ENCODE measurements around the gene MERTK.

DNA sequence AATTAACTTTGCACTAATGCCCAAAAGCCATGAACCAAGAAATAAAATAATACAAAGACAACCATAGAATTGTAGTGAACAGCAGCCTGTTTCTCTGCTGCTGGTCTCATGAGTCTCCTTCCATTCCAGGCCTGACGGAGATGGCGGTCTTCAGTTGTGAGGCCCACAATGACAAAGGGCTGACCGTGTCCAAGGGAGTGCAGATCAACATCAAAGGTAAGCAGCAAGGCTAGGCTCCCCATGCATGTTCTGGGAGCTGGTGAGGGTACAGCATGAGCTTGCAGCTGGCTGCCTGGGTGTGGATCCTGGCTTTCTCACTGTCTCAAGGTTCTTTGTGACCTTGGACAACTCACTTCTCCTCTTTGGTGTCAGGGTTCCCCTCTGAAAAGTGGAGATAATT lies 66.7 kb downstream of the MERTK start:
- TF ChIP-seq POLR2AphosphoS5 (IDR thresholded peaks at IDR 0.05; ENCODE audit: low read depth, low read length) (no peak), SIN3A (IDR thresholded peaks at IDR 0.05; ENCODE audit: borderline replicate concordance, insufficient read depth, low read length) (no peak), FOXP2 (optimal IDR thresholded peaks at IDR 0.05; ENCODE audit: borderline replicate concordance, extremely low read depth, extremely low read length, insufficient read depth) (no peak), TAF1 (IDR thresholded peaks at IDR 0.05; ENCODE audit: borderline replicate concordance, insufficient read depth, low read length) (no peak)
- TF ChIP-seq, protein P1, sequence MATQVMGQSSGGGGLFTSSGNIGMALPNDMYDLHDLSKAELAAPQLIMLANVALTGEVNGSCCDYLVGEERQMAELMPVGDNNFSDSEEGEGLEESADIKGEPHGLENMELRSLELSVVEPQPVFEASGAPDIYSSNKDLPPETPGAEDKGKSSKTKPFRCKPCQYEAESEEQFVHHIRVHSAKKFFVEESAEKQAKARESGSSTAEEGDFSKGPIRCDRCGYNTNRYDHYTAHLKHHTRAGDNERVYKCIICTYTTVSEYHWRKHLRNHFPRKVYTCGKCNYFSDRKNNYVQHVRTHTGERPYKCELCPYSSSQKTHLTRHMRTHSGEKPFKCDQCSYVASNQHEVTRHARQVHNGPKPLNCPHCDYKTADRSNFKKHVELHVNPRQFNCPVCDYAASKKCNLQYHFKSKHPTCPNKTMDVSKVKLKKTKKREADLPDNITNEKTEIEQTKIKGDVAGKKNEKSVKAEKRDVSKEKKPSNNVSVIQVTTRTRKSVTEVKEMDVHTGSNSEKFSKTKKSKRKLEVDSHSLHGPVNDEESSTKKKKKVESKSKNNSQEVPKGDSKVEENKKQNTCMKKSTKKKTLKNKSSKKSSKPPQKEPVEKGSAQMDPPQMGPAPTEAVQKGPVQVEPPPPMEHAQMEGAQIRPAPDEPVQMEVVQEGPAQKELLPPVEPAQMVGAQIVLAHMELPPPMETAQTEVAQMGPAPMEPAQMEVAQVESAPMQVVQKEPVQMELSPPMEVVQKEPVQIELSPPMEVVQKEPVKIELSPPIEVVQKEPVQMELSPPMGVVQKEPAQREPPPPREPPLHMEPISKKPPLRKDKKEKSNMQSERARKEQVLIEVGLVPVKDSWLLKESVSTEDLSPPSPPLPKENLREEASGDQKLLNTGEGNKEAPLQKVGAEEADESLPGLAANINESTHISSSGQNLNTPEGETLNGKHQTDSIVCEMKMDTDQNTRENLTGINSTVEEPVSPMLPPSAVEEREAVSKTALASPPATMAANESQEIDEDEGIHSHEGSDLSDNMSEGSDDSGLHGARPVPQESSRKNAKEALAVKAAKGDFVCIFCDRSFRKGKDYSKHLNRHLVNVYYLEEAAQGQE (IDR thresholded peaks at IDR 0.05; ENCODE audit: insufficient read depth in 1 of 2, low read depth in 2 of 2, low read length in 2 of 2): no peak

Measured in PFSK-1 (cell line).